Endothelial cell of umbilical vein (primary cell): ENCODE results near the gene PDSS2.

Experiments
- CTCF ChIP-seq, 2 donors: IDR thresholded peaks; 1 replicate in 1 of 2; 2 replicates in 1 of 2; pipeline ENCODE4 v1.5.1; 2011; ENCODE audit warnings: low read length in 2 of 2, mild to moderate bottlenecking in 2 of 2, moderate library complexity in 2 of 2, control low read depth in 1 of 2, inconsistent platforms in 1 of 2, low read depth in 1 of 2; ENCODE audit not compliant: insufficient read depth in 1 of 2; ENCODE audit errors: extremely low read depth in 1 of 2
- EZH2 ChIP-seq: IDR thresholded peaks from 2 replicates; pipeline ENCODE4 v1.6.1; 2012; ENCODE audit warnings: borderline replicate concordance, low read depth, mild to moderate bottlenecking, moderate library complexity, low read length, inconsistent platforms; ENCODE audit not compliant: severe bottlenecking
- GATA2 ChIP-seq: IDR thresholded peaks from 2 replicates; pipeline ENCODE4 v1.7.0; 2011; ENCODE audit warnings: low read depth, mild to moderate bottlenecking, moderate library complexity, mixed read lengths, low read length; ENCODE audit not compliant: insufficient read length, insufficient read depth
- MYC ChIP-seq: IDR thresholded peaks from one replicate; pipeline ENCODE4 v1.6.1; 2011; ENCODE audit warnings: mild to moderate bottlenecking, low read depth, low read length
- POLR2A ChIP-seq: IDR thresholded peaks from 2 replicates; pipeline ENCODE4 v1.6.1; 2012; ENCODE audit warnings: low read depth, mild to moderate bottlenecking, control low read depth, low read length
- POLR2AphosphoS5 ChIP-seq: IDR thresholded peaks from 2 replicates; pipeline ENCODE4 v1.6.1; 2012; ENCODE audit warnings: low read depth, mild to moderate bottlenecking, control low read depth, low read length, moderate library complexity; ENCODE audit not compliant: insufficient read depth

GRCh38 chr6:107490566-107491137 lies 31.3 kb upstream of the PDSS2 start:
- TF ChIP-seq CTCF (IDR thresholded peaks at IDR 0.05; ENCODE audit: extremely low read depth in 1 of 2, insufficient read depth in 1 of 2, low read depth in 1 of 2, low read length in 2 of 2): no peak
- TF ChIP-seq POLR2AphosphoS5: no peak
- TF ChIP-seq GATA2: no peak
- no peak for TF ChIP-seq POLR2A
- no peak for TF ChIP-seq MYC
- no peak for TF ChIP-seq EZH2
